Choroid plexus epithelial cell (primary cell): ENCODE measurements around the gene ZNF594.
"Not testable (repeated sequence)": the region's sequence is repeated elsewhere in the genome, so short reads cannot be mapped to it uniquely, and the experiment has no call there.

ENCODE experiments used
- DNase-seq: peaks from one replicate; pipeline ENCODE4 v3.0.0-alpha.2; 2010; ENCODE audit warnings: low read depth
- H3K4me3 ChIP-seq: 2 replicates; pipeline ENCODE4 v1.5.1; 2011; ENCODE audit warnings: low read depth, mild to moderate bottlenecking, control low read depth, low read length, moderate library complexity
- CTCF ChIP-seq: conservative IDR thresholded peaks from 2 replicates; pipeline ENCODE4 v1.5.1; 2011; ENCODE audit warnings: low read depth, mild to moderate bottlenecking, control low read depth, inconsistent platforms, low read length, moderate library complexity

The ZNF594 gene

GRCh38 chr17:5191541-5192417 lies at the start of gene ZNF594:
TSS of gene ZNF594 (minus strand) at chr17:5191868. CDS start at chr17:5184256, 7,612 bp downstream.
- DNase-seq, result peak; percentile 98
- peak; percentile 71 for TF ChIP-seq CTCF
- H3K4me3 ChIP-seq, result peak within 1 kb of the TSS; percentile 87

GRCh38 chr17:5239769-5240168 lies 48.1 kb upstream of the ZNF594 start:
- DNase-seq, H3K4me3 ChIP-seq: not testable (repeated sequence)

GRCh38 chr17:5238333-5238732 lies 46.7 kb upstream of the ZNF594 start:
- no peak overlapping the region for H3K4me3 ChIP-seq
- DNase-seq, result no peak
- no peak for TF ChIP-seq CTCF

- no peak overlapping the region for H3K4me3 ChIP-seq
- DNase-seq, result peak; percentile 66
- TF ChIP-seq CTCF, result peak; percentile 74
Measured at GRCh38 chr17:5237541-5238016, 45.9 kb upstream of the ZNF594 start.

GRCh38 chr17:5236938-5237540 lies 45.4 kb upstream of the ZNF594 start:
- no peak for DNase-seq
- H3K4me3 ChIP-seq, result no peak overlapping the region
- no peak for TF ChIP-seq CTCF

- no peak for DNase-seq
- no peak within 1 kb of the TSS for H3K4me3 ChIP-seq
- no peak for TF ChIP-seq CTCF
Measured at GRCh38 chr17:5234645-5235576, 43.2 kb upstream of the ZNF594 start, which contains the start of gene SCIMP. TSS of gene SCIMP (minus strand) at chr17:5234860. CDS start at chr17:5234755, 105 bp downstream.

- H3K4me3 ChIP-seq, DNase-seq: not testable (repeated sequence)
Measured at GRCh38 chr17:5233492-5233891, 41.8 kb upstream of the ZNF594 start.
